ENCODE results near the gene FAM222B. TPM values are rescaled to one million over a fixed set of nuclear protein-coding genes. Genes with fewer than 3 reads are reported as not detected.
A peak's percentile ranks its signal among the peaks of the same experiment; 100 is the strongest.
"Not testable (repeated sequence)": the region's sequence is repeated elsewhere in the genome, so short reads cannot be mapped to it uniquely, and the experiment has no call there.

Gene FAM222B
- total RNA-seq, 1 donor from 2014 or later: 16.9 TPM

GRCh38 chr17:28725166-28725659, 117.4 kb downstream of the FAM222B start:
- no peak for ATAC-seq

DNA sequence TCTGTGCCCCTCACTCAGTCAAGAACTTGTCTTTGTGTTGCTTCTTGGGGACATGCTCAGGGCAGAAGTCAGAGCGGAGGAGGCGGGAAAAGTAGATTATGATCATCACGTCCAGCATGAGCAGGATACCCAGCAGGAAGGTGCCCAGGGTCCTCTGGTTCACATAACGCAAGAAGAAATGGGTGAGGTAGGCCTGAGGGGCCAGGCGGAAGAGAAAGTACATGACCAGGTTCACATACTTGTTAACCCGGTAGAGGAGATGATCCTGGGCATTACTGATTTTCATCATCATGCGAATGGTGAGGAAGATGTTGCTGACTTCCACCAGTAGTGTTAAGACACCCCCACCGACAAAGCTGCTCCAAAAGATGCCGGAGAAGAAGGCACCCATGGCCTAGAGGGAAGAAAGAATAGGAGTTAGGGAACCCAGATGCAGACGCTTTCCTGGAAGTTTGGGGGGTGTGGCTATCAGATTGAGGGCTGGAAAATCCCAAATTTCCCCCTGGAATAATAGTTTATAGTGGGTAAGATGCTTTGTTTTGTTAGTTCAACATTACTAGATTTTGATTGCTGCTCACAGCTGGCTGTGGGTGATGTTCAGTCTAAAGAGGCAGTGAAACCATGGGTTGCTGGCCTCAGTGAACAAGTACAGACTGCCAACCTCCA, 118.0 kb downstream of the FAM222B start:
- ATAC-seq: no peak
- intact Hi-C loops (cut with DNase I): loop anchor here (5.0 kb wide), 1 partner anchor 178 kb away; the partner anchor contains the start of gene DHRS13
- no peak for DNase-seq (ENCODE audit: missing footprints)

More at GRCh38 chr17:28725166-28725659, 117.4 kb downstream of the FAM222B start:
- no peak for DNase-seq (ENCODE audit: missing footprints)
- intact Hi-C loops (cut with DNase I): loop anchor here (5.0 kb wide), 1 partner anchor 177 kb away; the partner anchor contains the start of gene DHRS13

- DNase-seq (ENCODE audit: missing footprints); intact Hi-C loops (cut with DNase I): not testable (repeated sequence)
These were observed 118.6 kb downstream of the FAM222B start for GRCh38 chr17:28723836-28724499.

DNA sequence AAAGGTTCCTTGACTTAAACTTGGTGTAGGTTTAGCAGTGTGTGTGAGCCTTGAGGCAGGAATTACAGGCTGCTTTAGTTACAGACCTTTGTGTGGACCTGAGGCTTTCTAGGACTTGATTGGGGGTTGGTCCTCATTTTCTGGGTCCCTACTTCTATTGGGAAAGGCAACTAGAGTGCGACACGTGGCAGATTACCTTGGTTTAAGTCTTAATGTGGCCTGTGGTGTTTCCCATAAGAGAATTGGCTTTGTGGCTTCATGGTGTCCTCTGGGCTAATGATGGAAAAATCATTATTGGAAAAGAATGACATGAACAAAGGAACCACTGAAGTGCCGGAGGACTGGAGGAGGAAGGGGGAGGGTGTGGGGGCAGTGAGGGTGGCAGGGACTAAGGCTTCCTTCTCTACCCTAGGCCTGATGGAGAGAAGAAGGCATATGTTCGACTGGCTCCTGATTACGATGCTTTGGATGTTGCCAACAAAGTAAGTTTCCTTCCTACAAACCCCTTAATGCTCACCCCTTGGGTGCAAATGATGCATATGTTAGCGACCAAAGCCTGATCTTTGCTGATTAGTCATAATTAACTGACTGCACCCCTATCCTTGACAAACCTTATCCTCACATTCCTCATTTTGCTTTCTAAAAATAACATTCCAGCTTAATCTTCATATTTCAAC, 119.3 kb downstream of the FAM222B start:
- no peak for ATAC-seq
- intact Hi-C loops (cut with DNase I): no loop called here
- no peak for DNase-seq (ENCODE audit: missing footprints)

More at GRCh38 chr17:28723836-28724499, 118.6 kb downstream of the FAM222B start:
- ATAC-seq: not testable (repeated sequence)

GRCh38 chr17:28722417-28723158, 120.0 kb downstream of the FAM222B start:
- DNase-seq (ENCODE audit: missing footprints) (no peak), ATAC-seq (no peak)
- intact Hi-C loops (cut with DNase I): no loop called here

- intact Hi-C loops (cut with DNase I); DNase-seq (ENCODE audit: missing footprints); ATAC-seq: not testable (repeated sequence)
These were observed 121.6 kb downstream of the FAM222B start for GRCh38 chr17:28720997-28721329.

GRCh38 chr17:28720247-28720996, 122.2 kb downstream of the FAM222B start:
- DNase-seq (ENCODE audit: missing footprints) (no peak), ATAC-seq (no peak)
- intact Hi-C loops (cut with DNase I): no loop called here

DNA sequence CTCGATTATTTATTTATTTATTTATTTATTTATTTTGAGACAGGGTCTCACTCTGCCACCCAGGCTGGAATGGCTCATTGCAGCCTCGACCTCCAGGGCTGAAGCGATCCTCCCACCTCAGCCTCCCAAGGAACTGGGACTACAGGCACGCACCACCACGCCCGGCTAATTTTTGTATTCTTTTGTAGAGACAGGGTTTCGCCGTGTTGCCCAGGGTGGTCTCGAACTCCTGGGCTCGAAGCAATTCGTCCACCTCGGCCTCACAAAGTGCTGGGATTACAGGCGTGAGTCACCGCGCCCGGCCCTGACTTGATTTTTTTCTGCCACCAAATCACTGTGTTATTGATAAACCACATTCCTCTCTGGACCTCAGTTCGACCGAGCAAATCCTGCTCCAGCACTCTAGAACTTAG, 123.6 kb downstream of the FAM222B start:
- intact Hi-C loops (cut with DNase I): loop anchor here (1.0 kb wide), 1 partner anchor 194 kb away; no protein-coding TSS in a partner anchor
- ATAC-seq (no peak), DNase-seq (ENCODE audit: missing footprints) (no peak)

DNA sequence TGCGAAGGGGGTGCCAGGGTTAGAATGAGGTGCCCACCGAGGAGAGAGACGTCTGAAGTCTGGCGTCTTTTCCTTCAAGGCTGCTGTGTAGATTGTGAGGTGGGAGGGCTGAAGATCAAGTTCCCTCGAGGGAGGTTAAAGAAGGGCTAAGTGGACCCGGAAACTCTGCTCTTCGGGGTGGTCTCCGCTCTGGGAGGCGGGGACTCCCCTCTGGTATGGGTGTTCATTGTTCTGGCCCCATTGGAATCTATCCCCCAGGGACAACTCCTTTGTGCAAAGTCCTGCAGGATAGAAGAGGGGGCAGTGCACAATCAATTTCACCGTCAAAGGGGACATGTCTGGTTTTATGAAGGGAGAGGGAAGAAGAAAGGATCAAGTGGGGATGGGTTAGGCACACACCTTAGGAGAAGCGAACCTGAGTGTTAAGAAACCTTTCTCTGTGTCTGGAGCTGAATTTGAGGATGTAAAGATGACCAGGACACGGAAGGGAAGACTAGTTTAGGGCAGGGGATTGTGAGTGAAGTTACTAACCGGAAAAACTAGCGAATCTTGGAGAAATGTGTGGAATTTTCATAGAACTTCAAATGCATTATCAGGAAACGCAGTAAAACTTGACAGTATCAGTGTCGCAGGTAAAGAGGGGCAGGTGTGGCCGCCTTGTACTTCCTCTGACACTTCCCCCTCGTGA, 124.1 kb downstream of the FAM222B start:
- ATAC-seq (no peak), DNase-seq (ENCODE audit: missing footprints) (no peak)
- intact Hi-C loops (cut with DNase I): loop anchor here (1.0 kb wide), 1 partner anchor 195 kb away; no protein-coding TSS in a partner anchor

- DNase-seq (ENCODE audit: missing footprints) (peak; percentile 77), ATAC-seq (peak; percentile 36)
- intact Hi-C loops (cut with DNase I): no loop called here
These were observed 124.8 kb downstream of the FAM222B start, which contains the start of gene RAB34 for GRCh38 chr17:28717578-28718332. Gene RAB34, minus strand, starts transcription at chr17:28717868. Its CDS starts 602 bp downstream, at chr17:28717266.

GRCh38 chr17:28716740-28717577, 125.6 kb downstream of the FAM222B start:
- DNase-seq (ENCODE audit: missing footprints): no peak
- ATAC-seq: no peak
- intact Hi-C loops (cut with DNase I): no loop called here

DNA sequence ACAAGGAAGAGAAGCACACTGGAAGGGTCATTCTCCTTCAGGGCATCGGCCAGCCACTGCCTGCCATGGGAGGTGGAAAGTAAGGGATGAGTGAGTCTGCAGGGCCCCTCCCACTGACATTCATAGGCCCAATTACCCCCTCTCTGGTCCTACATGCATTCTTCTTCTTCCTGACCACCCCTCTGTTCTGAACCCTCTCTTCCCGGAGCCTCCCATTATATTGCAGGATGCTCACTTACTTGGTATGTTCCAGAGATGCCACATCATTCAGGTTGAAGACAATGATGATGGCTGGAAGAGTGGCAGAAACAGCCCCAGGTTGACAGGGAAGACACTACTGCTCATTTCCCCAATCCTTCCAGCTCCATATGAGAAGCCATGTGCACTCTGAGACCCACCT, 127.4 kb downstream of the FAM222B start:
- intact Hi-C loops (cut with DNase I): no loop called here
- ATAC-seq: no peak
- no peak for DNase-seq (ENCODE audit: missing footprints)

DNA sequence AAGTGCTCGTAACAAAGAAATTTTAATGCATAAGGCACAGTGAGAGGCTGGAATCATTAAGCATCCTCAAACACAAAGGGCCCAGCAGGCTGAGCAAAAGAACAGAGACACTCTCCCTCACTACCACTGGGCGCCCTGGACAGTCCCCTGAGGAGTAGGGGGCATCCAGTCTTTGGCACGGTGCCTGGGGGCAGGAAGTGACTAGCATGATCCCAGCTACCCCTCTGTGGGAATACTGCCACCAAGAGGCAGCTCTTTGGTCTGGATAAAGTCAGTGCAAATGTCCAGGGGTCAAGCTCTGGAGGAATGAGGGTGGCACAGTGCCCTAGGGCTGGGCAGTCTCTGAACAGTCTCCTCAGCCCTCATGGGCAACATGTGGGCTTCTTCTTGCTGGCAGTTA, 128.3 kb downstream of the FAM222B start:
- ATAC-seq (no peak), DNase-seq (ENCODE audit: missing footprints) (no peak)
- intact Hi-C loops (cut with DNase I): no loop called here

- intact Hi-C loops (cut with DNase I): no loop called here
- ATAC-seq: no peak
- peak; percentile 9 for DNase-seq (ENCODE audit: missing footprints)
These were observed 129.7 kb downstream of the FAM222B start for GRCh38 chr17:28712705-28713415.

DNA sequence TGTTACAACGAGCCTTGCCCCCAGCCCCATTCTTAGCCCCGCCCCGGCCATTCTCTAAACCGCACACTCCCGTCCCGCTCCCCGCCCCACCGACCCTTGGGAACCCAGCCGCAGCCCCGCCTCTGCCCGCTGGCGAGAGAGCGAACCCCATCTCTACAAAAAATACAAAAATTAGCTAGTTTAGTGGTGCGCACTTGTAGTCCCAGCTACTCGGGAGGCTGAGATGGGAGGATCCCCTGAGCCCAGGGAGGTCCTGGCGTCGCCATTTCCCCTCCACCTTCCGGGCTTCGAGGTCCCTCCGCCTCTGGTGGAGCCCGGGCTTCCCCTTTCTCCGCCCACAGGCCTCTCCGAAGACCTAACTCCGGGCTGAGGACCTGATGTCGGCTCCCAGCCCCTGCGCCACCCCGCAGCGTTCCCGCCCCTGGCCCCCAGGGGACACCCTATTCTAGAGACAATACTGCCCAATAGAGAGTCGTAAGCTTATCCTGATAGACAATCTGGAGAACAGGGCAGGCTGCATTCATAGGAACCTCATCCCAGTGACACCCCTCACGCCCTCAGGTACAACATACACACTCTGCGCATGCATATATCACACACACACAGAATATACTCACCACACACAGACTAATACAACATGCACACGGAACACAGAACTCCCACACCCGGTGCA, 130.4 kb downstream of the FAM222B start:
- DNase-seq (ENCODE audit: missing footprints) (peak; percentile 86), ATAC-seq (peak; percentile 10)
- intact Hi-C loops (cut with DNase I): no loop called here

Measured in Right ventricle myocardium inferior (tissue), 1 donor.